Thyroid gland (tissue), 4 donors: Measurements from ENCODE around the gene L1CAM. TPM values are rescaled to one million over a fixed set of nuclear protein-coding genes. Genes with fewer than 3 reads are reported as not detected.

Source experiments
- DNase-seq, 2 donors: peaks; one replicate each; pipeline ENCODE4 v3.0.0-alpha.2; 2019
- H3K27ac ChIP-seq, 3 donors: fragments of 200-600 bp; sonication (generic); 1 replicate in 2 of 3; 2 replicates in 1 of 3; pipeline ENCODE4 v1.5.1; 2016 to 2019; ENCODE audit warnings: mild to moderate bottlenecking in 1 of 3, moderate library complexity in 1 of 3
- H3K27me3 ChIP-seq: fragments of 200-600 bp; sonication (generic); one replicate; pipeline ENCODE4 v1.5.1; 2019
- H3K36me3 ChIP-seq, 2 donors: fragments of 200-600 bp; sonication (generic); one replicate each; pipeline ENCODE4 v1.5.1; 2016 to 2019
- H3K4me1 ChIP-seq, 2 donors: fragments of 200-600 bp; sonication (generic); one replicate each; pipeline ENCODE4 v1.5.1; 2017 to 2019
- H3K4me3 ChIP-seq, 3 donors: fragments of 200-600 bp; sonication (generic); replicated peaks in 1 of 3; 1 replicate in 2 of 3; 2 replicates in 1 of 3; pipeline ENCODE4 v1.5.1; 2016; ENCODE audit warnings: mild to moderate bottlenecking in 1 of 3
- H3K9me3 ChIP-seq: fragments of 200-600 bp; sonication (generic); one replicate; pipeline ENCODE4 v1.5.1; 2017
- CTCF ChIP-seq, 6 experiments: fragments of 200-600 bp in 3 of 6; fragments of 450-650 bp in 3 of 6; sonication (generic) in 3 of 6; IDR thresholded peaks; one replicate each; pipeline ENCODE4 v1.5.1; 2016 to 2019; ENCODE audit warnings: antibody characterized with exemption in 6 of 6, mild to moderate bottlenecking in 2 of 6, inconsistent platforms in 1 of 6, moderate library complexity in 1 of 6
- POLR2A ChIP-seq, 2 donors: fragments of 450-650 bp; IDR thresholded peaks; one replicate each; pipeline ENCODE4 v1.6.1; 2017; ENCODE audit warnings: antibody characterized with exemption in 2 of 2, mild to moderate bottlenecking in 2 of 2, moderate library complexity in 1 of 2
- WGBS, 2 donors: methylation state at CpG; one replicate each; pipeline ENCODE4 v1.1.5; 2017; 5-methylcytosine and 5-hydroxymethylcytosine counted together
- intact Hi-C: fragments of 100-400 bp; cut with DNase I; formaldehyde crosslinking; loops from one replicate; pipeline ENCODE4 v1.15.1; 2023
- total RNA-seq, 4 donors: library from RNA; depleted of rRNA; stranded (reverse); fragments of >200 nt; gene quantifications; one replicate each; pipeline ENCODE4 v1.2.3, GENCODE V29; 2016

L1CAM gene
- total RNA-seq, 4 donors from 2014 or later: 0.45 to 2.2 (median 0.75) TPM

GRCh38 chrX:153870791-153871360 lies 15.1 kb downstream of the L1CAM start:
- TF ChIP-seq POLR2A (IDR thresholded peaks at IDR 0.05) (no peak), CTCF (IDR thresholded peaks at IDR 0.05) (no peak)
- no peak overlapping the region for H3K4me3 ChIP-seq
- H3K36me3 ChIP-seq: no peaks in the 10 kb centered on the region
- DNase-seq: no peak
- no peak overlapping the region for H3K27ac ChIP-seq
- H3K9me3 ChIP-seq: no peaks in the 10 kb centered on the region
- intact Hi-C loops: loop anchor here (10.0 kb wide), 1 partner anchor 64 kb away; the partner anchor contains the start of gene NAA10
- 34 to 68% methylated on average over 4 to 14 of the region's 21 CpGs for WGBS, 2 donors
- no peaks in the 10 kb centered on the region for H3K4me1 ChIP-seq
- no peaks in the 10 kb centered on the region for H3K27me3 ChIP-seq

- DNase-seq: no peak
- intact Hi-C loops: loop anchor here (10.0 kb wide), 1 partner anchor 65 kb away; the partner anchor contains the start of gene NAA10
Observed at GRCh38 chrX:153870288-153870690, 15.7 kb downstream of the L1CAM start.

GRCh38 chrX:153869473-153870287 lies 16.3 kb downstream of the L1CAM start:
- no peaks in the 10 kb centered on the region for H3K27me3 ChIP-seq
- H3K4me3 ChIP-seq: no peak overlapping the region
- H3K27ac ChIP-seq: no peak overlapping the region
- H3K4me1 ChIP-seq: no peaks in the 10 kb centered on the region
- intact Hi-C loops: loop anchor here (10.0 kb wide), 1 partner anchor 65 kb away; the partner anchor contains the start of gene NAA10
- 90 to 100% methylated on average over 3 to 13 of the region's 31 CpGs for WGBS, 2 donors
- no peaks in the 10 kb centered on the region for H3K9me3 ChIP-seq
- TF ChIP-seq CTCF (IDR thresholded peaks at IDR 0.05) (no peak), POLR2A (IDR thresholded peaks at IDR 0.05) (no peak)
- DNase-seq: no peak
- no peaks in the 10 kb centered on the region for H3K36me3 ChIP-seq

More at GRCh38 chrX:153870288-153870690, 15.7 kb downstream of the L1CAM start:
- TF ChIP-seq POLR2A (IDR thresholded peaks at IDR 0.05) (no peak), CTCF (IDR thresholded peaks at IDR 0.05) (no peak)
- no peaks in the 10 kb centered on the region for H3K9me3 ChIP-seq
- no peaks in the 10 kb centered on the region for H3K4me1 ChIP-seq
- H3K27me3 ChIP-seq: no peaks in the 10 kb centered on the region
- no CpG with 5 or more reads among the region's 11 CpGs for WGBS, 2 donors
- no peaks in the 10 kb centered on the region for H3K36me3 ChIP-seq
- no peak overlapping the region for H3K27ac ChIP-seq
- H3K4me3 ChIP-seq: no peak overlapping the region

GRCh38 chrX:153868576-153869472 lies 17.1 kb downstream of the L1CAM start:
- no peak overlapping the region for H3K4me3 ChIP-seq
- H3K9me3 ChIP-seq: no peaks in the 10 kb centered on the region
- no peaks in the 10 kb centered on the region for H3K4me1 ChIP-seq
- H3K27ac ChIP-seq: no peak overlapping the region
- no peak for DNase-seq
- no peaks in the 10 kb centered on the region for H3K36me3 ChIP-seq
- H3K27me3 ChIP-seq: no peaks in the 10 kb centered on the region
- no peak for TF ChIP-seq POLR2A (IDR thresholded peaks at IDR 0.05)
- TF ChIP-seq CTCF (IDR thresholded peaks at IDR 0.05): no peak
- 87 to 93% methylated on average over 3 to 11 of the region's 26 CpGs for WGBS, 2 donors
- intact Hi-C loops: no loop called here
